BLaER1 (cell line): ENCODE results near the gene LUZP1.
A peak's percentile ranks its signal among the peaks of the same experiment; 100 is the strongest.

Experiments
- H3K27ac ChIP-seq: shearing (Covaris generic); formaldehyde crosslinking; 2 replicates; pipeline ENCODE4 v1.8.1; 2022
- H3K27me3 ChIP-seq: shearing (Covaris generic); formaldehyde crosslinking; 2 replicates; pipeline ENCODE4 v1.8.1; 2022
- H3K36me3 ChIP-seq: shearing (Covaris generic); formaldehyde crosslinking; 2 replicates; pipeline ENCODE4 v1.8.1; 2022
- H3K4me1 ChIP-seq: shearing (Covaris generic); formaldehyde crosslinking; 2 replicates; pipeline ENCODE4 v1.8.1; 2022
- H3K4me2 ChIP-seq: shearing (Covaris generic); formaldehyde crosslinking; 2 replicates; pipeline ENCODE4 v1.8.1; 2022
- H3K4me3 ChIP-seq: shearing (Covaris generic); formaldehyde crosslinking; 2 replicates; pipeline ENCODE4 v1.8.1; 2022
- H3K9ac ChIP-seq: shearing (Covaris generic); formaldehyde crosslinking; 2 replicates; pipeline ENCODE4 v1.8.1; 2022
- H3K9me3 ChIP-seq: shearing (Covaris generic); formaldehyde crosslinking; 2 replicates; pipeline ENCODE4 v1.8.1; 2022
- H4K20me1 ChIP-seq: shearing (Covaris generic); formaldehyde crosslinking; 2 replicates; pipeline ENCODE4 v1.8.1; 2022
- Cebpa-rat ChIP-seq: shearing (Covaris generic); IDR thresholded peaks from 2 replicates; pipeline ENCODE4 v1.8.1; 2022

Gene LUZP1

DNA sequence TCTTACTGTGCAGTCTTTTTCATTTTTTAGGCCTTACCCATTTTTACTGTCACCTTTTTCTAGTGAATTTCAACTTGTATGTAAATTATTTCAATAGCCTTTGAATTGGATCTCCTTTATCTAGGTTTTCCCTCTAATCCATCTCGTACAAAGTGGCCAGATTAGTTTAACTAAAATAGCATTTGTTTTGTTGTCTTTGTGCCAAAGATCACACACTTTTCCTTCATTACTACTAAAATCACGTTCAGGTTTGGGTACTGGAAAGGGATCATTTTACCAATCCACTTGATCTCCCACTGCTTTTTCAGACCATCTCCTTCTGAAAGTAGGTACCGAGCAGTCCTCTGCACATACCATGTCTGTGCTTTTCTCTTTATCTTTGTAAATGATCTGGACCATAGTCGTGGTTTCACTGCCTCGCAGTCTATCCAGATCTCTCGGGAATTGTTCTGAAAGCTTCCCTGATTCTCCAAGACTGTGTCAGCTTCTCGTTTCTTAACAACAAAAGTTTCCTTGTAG lies 129.3 kb downstream of the LUZP1 start:
- Histone ChIP-seq H3K4me1 (peaks cover 25% of the 10 kb centered on the region), H3K27me3 (no peaks in the 10 kb centered on the region), H3K4me2 (0 out of 2 replicates have a peak overlapping the region, but pooled peaks have one; percentile 2), H4K20me1 (peaks cover 100% of the 10 kb centered on the region), H3K4me3 (no peak overlapping the region), H3K27ac (no peak overlapping the region), H3K9me3 (no peaks in the 10 kb centered on the region), H3K36me3 (peaks cover 51% of the 10 kb centered on the region), H3K9ac (no peak overlapping the region)
- no peak for TF ChIP-seq Cebpa-rat

GRCh38 chr1:23037081-23037740 lies 131.4 kb downstream of the LUZP1 start:
- H3K36me3 ChIP-seq: peaks cover 43% of the 10 kb centered on the region
- H4K20me1 ChIP-seq: peaks cover 100% of the 10 kb centered on the region
- H3K27ac ChIP-seq: no peak overlapping the region
- H3K9me3 ChIP-seq: no peaks in the 10 kb centered on the region
- H3K4me2 ChIP-seq: no peak overlapping the region
- no peak overlapping the region for H3K4me3 ChIP-seq
- H3K4me1 ChIP-seq: peaks cover 40% of the 10 kb centered on the region
- no peak overlapping the region for H3K9ac ChIP-seq
- no peaks in the 10 kb centered on the region for H3K27me3 ChIP-seq
- no peak for TF ChIP-seq Cebpa-rat

DNA sequence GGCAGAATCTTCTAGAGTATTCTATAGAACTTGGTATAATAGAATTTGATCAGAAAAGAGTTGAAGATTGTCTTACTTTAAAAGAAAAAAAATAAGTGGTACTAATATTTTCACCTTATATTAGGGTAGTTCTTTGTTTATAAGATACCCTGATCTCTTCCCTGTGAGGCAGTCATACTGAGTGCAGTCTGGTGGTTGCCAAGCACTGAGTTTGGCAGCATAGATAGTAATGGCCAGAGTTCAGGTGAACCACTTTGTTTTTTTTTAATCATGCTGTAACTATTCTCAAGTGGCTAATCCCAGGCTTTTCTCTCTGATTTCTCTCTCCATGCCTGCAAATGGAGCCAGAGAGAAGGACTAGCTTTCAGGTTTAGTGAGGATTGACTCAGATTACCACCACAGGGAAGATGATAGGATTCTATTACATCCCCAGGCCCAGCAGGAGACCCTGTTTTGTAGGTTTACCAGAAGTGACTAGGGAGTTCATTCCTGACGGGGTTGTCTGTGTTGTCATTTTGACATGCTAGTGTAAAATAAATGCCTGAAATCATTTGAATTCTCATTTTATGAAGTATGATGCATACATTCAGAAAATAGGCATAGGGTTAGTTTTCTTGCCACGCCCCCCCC lies 132.7 kb downstream of the LUZP1 start:
- H3K4me2 ChIP-seq: no peak overlapping the region
- no peaks in the 10 kb centered on the region for H3K9me3 ChIP-seq
- no peak overlapping the region for H3K4me3 ChIP-seq
- peaks cover 43% of the 10 kb centered on the region for H3K36me3 ChIP-seq
- no peak overlapping the region for H3K27ac ChIP-seq
- no peak for TF ChIP-seq Cebpa-rat
- H3K4me1 ChIP-seq: peaks cover 53% of the 10 kb centered on the region
- peaks cover 100% of the 10 kb centered on the region for H4K20me1 ChIP-seq
- H3K27me3 ChIP-seq: no peaks in the 10 kb centered on the region
- H3K9ac ChIP-seq: no peak overlapping the region
